GM10248 (cell line): Measurements from ENCODE around the gene S100B.

Experiments
- CTCF ChIA-PET: fragments of 300-600 bp; sonication (Branson Sonifier 250); formaldehyde crosslinking; extraction: SDS; loops from one replicate; lab custom pipeline; 2021; ENCODE audit warnings: antibody characterized with exemption; lab: Yijun Ruan, JAX
- POLR2A ChIA-PET: fragments of 350-650 bp; sonication (Branson Sonifier 250); formaldehyde crosslinking; extraction: SDS; loops from one replicate; lab custom pipeline; 2020; ENCODE audit warnings: antibody characterized with exemption; lab: Yijun Ruan, JAX
- DNase-seq: peaks from one replicate; pipeline ENCODE4 v3.0.0; 2012; ENCODE audit errors: extremely low spot score
- TF ChIP-seq, protein P1 (sequence below): IDR thresholded peaks from 2 replicates; pipeline ENCODE4 v1.5.1; 2012; ENCODE audit warnings: mild to moderate bottlenecking, low read depth; ENCODE audit errors: extremely low read depth, missing control alignments, control extremely low read depth

Gene S100B

DNA sequence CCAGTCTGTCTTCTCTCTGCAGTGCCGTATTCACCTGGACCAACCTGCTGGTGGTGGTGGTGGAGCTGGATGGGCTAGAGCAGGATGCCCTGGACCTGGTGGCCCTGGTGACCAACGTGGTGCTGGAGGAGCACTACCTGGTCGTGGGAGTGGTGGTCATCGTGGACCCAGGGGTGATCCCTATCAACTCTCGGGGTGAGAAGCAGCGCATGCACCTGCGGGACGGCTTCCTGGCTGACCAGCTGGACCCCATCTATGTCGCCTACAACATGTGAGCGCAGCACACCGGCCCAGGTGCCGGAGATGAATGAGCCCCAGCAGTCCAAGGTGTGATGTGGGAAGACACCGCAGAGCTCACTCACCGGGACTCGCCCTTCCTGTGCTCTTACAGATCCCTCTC lies 37.5 kb downstream of the S100B start:
- TF ChIP-seq, protein P1, sequence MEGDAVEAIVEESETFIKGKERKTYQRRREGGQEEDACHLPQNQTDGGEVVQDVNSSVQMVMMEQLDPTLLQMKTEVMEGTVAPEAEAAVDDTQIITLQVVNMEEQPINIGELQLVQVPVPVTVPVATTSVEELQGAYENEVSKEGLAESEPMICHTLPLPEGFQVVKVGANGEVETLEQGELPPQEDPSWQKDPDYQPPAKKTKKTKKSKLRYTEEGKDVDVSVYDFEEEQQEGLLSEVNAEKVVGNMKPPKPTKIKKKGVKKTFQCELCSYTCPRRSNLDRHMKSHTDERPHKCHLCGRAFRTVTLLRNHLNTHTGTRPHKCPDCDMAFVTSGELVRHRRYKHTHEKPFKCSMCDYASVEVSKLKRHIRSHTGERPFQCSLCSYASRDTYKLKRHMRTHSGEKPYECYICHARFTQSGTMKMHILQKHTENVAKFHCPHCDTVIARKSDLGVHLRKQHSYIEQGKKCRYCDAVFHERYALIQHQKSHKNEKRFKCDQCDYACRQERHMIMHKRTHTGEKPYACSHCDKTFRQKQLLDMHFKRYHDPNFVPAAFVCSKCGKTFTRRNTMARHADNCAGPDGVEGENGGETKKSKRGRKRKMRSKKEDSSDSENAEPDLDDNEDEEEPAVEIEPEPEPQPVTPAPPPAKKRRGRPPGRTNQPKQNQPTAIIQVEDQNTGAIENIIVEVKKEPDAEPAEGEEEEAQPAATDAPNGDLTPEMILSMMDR = no peak
- CTCF ChIA-PET = no interaction called here
- POLR2A ChIA-PET = no interaction called here

DNA sequence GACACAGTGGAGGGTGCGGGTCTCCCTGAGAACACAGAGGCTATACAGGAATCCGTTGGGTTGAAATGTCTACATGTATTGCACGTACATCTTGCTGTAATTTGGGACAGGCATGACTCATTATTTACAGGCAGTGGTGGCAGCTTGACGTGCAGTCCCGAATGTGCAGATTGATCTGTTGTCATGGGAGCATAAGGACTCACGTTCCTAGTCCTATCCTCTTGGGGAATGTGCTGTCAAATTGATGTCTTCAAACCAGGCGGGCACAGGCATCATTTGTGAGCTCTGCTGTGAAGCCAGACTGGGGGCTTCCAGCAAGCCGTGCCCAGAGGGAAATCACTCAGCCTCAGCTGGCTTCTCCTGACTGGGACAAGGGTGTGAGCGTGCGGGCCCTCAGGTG lies 40.5 kb downstream of the S100B start:
- DNase-seq = no peak
- TF ChIP-seq, protein P1 = no peak
- ChIA-PET POLR2A (no interaction called here), CTCF (interaction anchor here (0.9 kb wide), 1 partner anchor 9 kb away, joined by 3 read pairs; no protein-coding TSS in a partner anchor)

More for the DNA sequence above, 37.5 kb downstream of the S100B start:
- no peak for DNase-seq

DNA sequence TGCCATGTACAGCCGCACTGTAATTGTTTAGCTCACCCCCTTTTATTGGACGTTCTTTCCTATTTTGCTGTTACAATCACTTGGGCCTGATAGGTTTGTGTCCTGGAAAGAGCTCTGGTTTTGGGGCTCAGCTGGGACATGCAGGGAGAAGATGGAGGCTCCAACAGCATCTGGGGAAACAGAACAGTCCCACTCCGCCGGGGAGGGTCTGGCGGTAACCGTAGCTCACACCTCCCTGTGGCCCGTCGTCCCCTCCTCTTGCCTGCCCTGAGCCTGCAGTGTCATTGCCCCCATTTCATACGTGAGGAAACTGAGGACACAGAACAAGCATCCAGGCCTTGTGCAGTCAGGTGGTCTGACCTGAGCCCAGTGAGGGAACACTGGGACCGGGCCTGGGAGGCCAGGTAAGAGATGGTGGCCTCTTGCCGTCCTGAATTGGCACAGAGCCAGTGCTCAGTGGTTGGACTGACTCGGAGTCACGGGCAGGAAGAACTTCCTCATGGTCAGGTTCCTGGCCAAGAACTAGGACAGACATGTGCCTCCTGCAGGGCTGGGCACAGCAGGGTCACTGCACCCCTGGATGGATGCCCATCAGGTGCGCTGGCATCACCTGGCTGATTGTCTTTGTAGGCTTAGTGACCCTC lies 41.8 kb downstream of the S100B start:
- POLR2A ChIA-PET = no interaction called here
- CTCF ChIA-PET = interaction anchor here (1.0 kb wide), 1 partner anchor 9 kb away, joined by 4 read pairs; no protein-coding TSS in a partner anchor
- TF ChIP-seq, protein P1 = no peak
- no peak for DNase-seq

DNA sequence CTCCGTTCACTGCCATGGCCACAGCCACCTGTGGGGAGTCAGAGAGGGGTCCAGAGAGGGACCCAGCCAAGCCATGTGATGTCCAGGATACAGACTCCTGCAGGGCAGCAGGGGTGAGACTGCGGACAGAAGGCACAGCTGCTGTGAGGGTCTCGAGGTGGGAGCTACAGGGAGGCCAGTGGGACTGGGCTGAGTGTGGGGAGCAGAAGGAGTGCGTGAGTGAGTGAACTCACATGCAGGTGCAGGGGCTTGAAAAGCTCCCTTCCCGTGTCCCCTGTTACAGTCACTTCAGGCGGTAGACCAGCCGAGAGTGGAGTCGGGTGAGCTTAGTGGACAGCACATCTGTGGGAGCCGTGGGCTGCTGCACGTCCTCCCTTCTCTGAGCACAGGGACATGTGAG lies 42.4 kb downstream of the S100B start:
- POLR2A ChIA-PET = no interaction called here
- TF ChIP-seq, protein P1 = no peak
- no peak for DNase-seq
- CTCF ChIA-PET = interaction anchor here (1.0 kb wide), 1 partner anchor 10 kb away, joined by 4 read pairs; no protein-coding TSS in a partner anchor

DNA sequence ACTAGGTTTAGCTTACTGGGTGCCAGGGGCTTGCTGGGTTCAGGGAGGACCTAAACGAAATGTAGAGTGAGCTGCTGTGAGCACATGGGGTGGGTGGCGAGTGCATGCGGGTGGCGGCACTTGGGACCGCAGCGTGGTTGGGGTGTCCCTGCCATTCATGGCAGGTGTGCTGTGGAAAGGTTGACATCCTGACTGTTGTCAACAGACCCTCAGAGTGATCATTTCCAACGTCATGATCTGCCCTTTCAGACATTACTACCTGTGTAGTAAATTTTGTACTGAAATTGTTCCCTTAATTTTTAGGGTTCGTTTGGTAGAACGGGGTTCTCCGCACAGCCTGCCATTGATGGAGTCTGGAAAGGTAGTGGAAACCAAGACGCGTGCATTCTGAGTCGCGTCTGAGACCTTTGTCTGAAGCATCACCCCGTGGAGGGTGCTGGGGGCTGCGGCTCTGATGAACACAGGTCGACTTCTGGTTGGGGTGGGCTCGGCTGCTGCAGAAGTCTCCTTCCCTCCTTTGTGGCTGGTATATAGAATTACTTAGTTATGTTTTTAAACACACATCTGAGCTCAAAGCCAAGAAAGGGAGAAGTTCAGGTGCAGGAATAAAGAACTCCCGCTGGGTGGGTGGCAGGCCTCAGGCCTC lies 43.3 kb downstream of the S100B start:
- POLR2A ChIA-PET = no interaction called here
- CTCF ChIA-PET = no interaction called here
- TF ChIP-seq, protein P1 = no peak
- no peak for DNase-seq

DNA sequence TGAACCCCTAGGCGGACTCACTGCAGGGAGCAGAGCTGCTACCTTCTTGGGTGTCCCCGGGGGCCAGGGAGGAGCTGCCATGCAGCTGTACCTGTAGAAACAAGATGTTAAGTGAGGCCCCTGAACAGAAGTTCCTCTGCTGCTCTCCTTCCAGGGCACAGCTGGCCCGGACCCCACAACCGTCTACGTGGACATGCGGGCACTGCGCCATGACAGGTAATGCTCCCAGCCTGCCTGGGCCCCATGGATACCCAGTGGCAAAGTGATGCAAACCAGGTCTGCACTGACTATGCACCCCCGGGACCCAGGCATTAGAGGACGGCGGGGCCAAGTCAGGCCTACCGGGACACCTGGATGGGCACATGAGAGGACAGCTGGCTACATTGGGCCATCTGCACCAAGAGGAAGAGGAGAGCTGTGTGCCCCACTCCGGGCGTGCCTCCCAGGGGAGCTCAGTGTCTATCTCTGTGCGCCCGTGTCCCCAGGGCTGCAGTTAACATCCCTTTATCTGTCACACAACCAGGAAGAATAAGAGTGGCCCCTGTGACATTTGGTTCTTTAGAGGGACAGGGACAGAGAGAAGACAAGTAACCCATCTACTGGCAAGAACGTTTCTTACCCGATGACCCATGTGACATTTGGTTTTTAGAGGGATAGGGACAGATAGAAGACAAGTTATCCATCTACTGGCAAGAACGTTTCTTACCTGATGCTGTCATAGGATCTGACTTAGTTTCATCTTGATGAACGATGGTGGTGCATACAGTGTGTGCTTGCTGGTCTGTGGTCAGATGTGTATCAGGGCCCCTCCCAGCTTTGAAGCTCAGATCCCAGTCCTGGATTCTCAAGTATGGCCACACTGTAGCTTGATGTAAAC lies 44.1 kb downstream of the S100B start:
- TF ChIP-seq, protein P1 = no peak
- ChIA-PET POLR2A (no interaction called here), CTCF (no interaction called here)
- no peak for DNase-seq
